HG02798 (cell line): ENCODE data around the gene ITSN1.
"Not testable (repeated sequence)": the region's sequence is repeated elsewhere in the genome, so short reads cannot be mapped to it uniquely, and the experiment has no call there.

Experiments
- ATAC-seq: cut with Tn5 transposase; IDR thresholded peaks from one replicate; pipeline ENCODE4 v1.9.1; 2021; ENCODE audit warnings: mild to moderate bottlenecking; ENCODE audit not compliant: unreplicated experiment, poor library complexity

Gene ITSN1

GRCh38 chr21:33855190-33855589, 212.9 kb downstream of the ITSN1 start:
- no peak for ATAC-seq

- no peak for ATAC-seq
Observed at GRCh38 chr21:33856893-33857527, 214.7 kb downstream of the ITSN1 start.

- ATAC-seq, result no peak
Observed at GRCh38 chr21:33857846-33858666, 215.8 kb downstream of the ITSN1 start.

- no peak for ATAC-seq
Observed at GRCh38 chr21:33858667-33859372, 216.5 kb downstream of the ITSN1 start.

GRCh38 chr21:33859373-33860102, 217.2 kb downstream of the ITSN1 start:
- no peak for ATAC-seq

GRCh38 chr21:33860332-33860879, 218.1 kb downstream of the ITSN1 start:
- no peak for ATAC-seq

- ATAC-seq, result no peak
Observed at GRCh38 chr21:33861125-33861524, 218.8 kb downstream of the ITSN1 start.

- ATAC-seq, result not testable (repeated sequence)
Observed at GRCh38 chr21:33863191-33863590, 220.9 kb downstream of the ITSN1 start.

- no peak for ATAC-seq
Observed at GRCh38 chr21:33864150-33864549, 221.8 kb downstream of the ITSN1 start.

- no peak for ATAC-seq
Observed at GRCh38 chr21:33865176-33865575, 222.9 kb downstream of the ITSN1 start.

GRCh38 chr21:33865996-33866575, 223.8 kb downstream of the ITSN1 start:
- no peak for ATAC-seq

GRCh38 chr21:33866826-33867225, 224.5 kb downstream of the ITSN1 start:
- ATAC-seq, result no peak

GRCh38 chr21:33867868-33868267, 225.6 kb downstream of the ITSN1 start:
- not testable (repeated sequence) for ATAC-seq

- ATAC-seq, result no peak
Observed at GRCh38 chr21:33869873-33870272, 227.6 kb downstream of the ITSN1 start.

GRCh38 chr21:33870768-33871167, 228.5 kb downstream of the ITSN1 start:
- no peak for ATAC-seq

- no peak for ATAC-seq
Observed at GRCh38 chr21:33871171-33871570, 228.9 kb downstream of the ITSN1 start.

GRCh38 chr21:33872881-33873515, 230.7 kb downstream of the ITSN1 start:
- no peak for ATAC-seq

- ATAC-seq, result no peak
Observed at GRCh38 chr21:33874161-33874560, 231.9 kb downstream of the ITSN1 start.

- ATAC-seq, result no peak
Observed at GRCh38 chr21:33875026-33875695, 232.9 kb downstream of the ITSN1 start.
